ENCODE measurements around the gene MST1R. TPM values are rescaled to one million over a fixed set of nuclear protein-coding genes. Genes with fewer than 3 reads are reported as not detected.

MST1R gene
- total and polyA plus RNA-seq, 4 donors, result 5.6 to 54.8 (median 28.7) TPM

DNA sequence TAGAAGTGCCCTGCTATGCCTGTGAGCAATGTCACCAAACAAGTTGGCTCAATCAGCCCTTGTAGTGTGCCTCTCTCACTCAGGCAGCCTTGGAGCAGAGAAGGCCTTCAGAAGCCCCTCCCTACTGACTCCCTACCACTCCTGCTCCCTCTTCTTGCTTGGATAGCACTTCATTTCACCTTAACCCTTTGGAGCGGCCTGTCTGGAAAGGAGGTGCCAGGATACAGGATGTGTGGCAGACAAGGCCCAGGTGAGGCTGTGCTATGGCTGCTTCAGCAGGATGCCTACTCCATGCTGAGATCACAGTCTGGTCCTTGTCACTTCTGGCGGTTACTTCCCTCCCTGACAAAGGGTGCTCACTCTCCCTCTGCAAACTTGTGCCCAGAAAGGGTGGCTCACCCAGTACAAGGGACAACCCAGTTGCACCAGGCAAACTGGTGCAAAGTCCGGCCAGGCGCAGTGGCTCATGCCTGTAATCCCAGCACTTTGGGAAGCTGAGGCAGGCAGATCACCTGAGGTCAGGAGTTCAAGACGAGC, 24.9 kb upstream of the MST1R start:
- Histone ChIP-seq H3K9ac (ENCODE audit: insufficient read depth in 1 of 2, low read length in 2 of 2) (peak overlapping the region in 1 of 2 donors; percentile 37), H3K4me3 (no peak overlapping the region), H3K9me3 (ENCODE audit: control insufficient read depth in 4 of 4, insufficient read depth in 3 of 4, low read length in 3 of 4) (no peaks in the 10 kb centered on the region), H3K4me1 (ENCODE audit: control insufficient read depth in 5 of 5, insufficient read depth in 5 of 5, low read length in 5 of 5) (peaks cover 0 to 9% (median 4%) of the 10 kb centered on the region in 5 donors), H3K27ac (ENCODE audit: low read depth in 1 of 2, low read length in 1 of 2) (peak overlapping the region in 1 of 2 donors; percentile 67), H3K36me3 (ENCODE audit: control insufficient read depth in 4 of 4, insufficient read depth in 4 of 4, low read length in 4 of 4) (no peaks in the 10 kb centered on the region), H3K27me3 (ENCODE audit: control insufficient read depth in 3 of 3, insufficient read depth in 3 of 3, low read length in 2 of 3) (no peaks in the 10 kb centered on the region)
- TF ChIP-seq, protein P1, sequence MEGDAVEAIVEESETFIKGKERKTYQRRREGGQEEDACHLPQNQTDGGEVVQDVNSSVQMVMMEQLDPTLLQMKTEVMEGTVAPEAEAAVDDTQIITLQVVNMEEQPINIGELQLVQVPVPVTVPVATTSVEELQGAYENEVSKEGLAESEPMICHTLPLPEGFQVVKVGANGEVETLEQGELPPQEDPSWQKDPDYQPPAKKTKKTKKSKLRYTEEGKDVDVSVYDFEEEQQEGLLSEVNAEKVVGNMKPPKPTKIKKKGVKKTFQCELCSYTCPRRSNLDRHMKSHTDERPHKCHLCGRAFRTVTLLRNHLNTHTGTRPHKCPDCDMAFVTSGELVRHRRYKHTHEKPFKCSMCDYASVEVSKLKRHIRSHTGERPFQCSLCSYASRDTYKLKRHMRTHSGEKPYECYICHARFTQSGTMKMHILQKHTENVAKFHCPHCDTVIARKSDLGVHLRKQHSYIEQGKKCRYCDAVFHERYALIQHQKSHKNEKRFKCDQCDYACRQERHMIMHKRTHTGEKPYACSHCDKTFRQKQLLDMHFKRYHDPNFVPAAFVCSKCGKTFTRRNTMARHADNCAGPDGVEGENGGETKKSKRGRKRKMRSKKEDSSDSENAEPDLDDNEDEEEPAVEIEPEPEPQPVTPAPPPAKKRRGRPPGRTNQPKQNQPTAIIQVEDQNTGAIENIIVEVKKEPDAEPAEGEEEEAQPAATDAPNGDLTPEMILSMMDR (IDR thresholded peaks at IDR 0.05; ENCODE audit: control extremely low read depth, extremely low read depth), result no peak
- peak; percentile 54 to 81 (median 72) for DNase-seq
- ATAC-seq (ENCODE audit: insufficient read depth, low FRiP score), result no peak
- 64 to 80% methylated on average over 5 of the region's 5 CpGs for WGBS, 2 donors

DNA sequence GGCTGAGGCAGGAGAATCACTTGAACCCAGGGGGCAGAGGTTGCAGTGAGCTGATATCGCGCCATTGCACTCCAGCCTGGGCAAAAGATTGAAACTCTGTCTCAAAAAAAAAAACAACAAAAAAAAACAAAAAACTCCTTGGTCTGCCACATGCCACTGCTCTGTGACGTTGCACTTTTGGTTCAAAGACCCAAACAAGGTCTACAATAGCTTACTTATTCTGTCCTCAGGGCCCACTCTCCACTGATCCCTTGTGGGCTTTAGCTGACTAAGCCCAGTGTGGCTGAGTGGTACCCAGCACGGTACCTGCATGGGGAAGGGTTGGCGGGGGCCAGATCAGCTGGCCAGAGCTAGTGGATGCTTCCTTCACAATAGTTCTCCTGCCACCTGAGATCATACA, 24.1 kb upstream of the MST1R start:
- peaks cover 0 to 9% (median 4%) of the 10 kb centered on the region in 5 donors for H3K4me1 ChIP-seq (ENCODE audit: control insufficient read depth in 5 of 5, insufficient read depth in 5 of 5, low read length in 5 of 5)
- H3K4me3 ChIP-seq, result no peak overlapping the region
- WGBS, 2 donors, result 88 to 89% methylated on average over 5 of the region's 5 CpGs
- H3K9ac ChIP-seq (ENCODE audit: insufficient read depth in 1 of 2, low read length in 2 of 2), result peak overlapping the region in 1 of 2 donors; percentile 37
- peak overlapping the region in 1 of 2 donors; percentile 21 for H3K27ac ChIP-seq (ENCODE audit: low read depth in 1 of 2, low read length in 1 of 2)
- TF ChIP-seq, protein P1 (IDR thresholded peaks at IDR 0.05; ENCODE audit: control extremely low read depth, extremely low read depth), result no peak
- H3K27me3 ChIP-seq (ENCODE audit: control insufficient read depth in 3 of 3, insufficient read depth in 3 of 3, low read length in 2 of 3), result no peaks in the 10 kb centered on the region
- H3K9me3 ChIP-seq (ENCODE audit: control insufficient read depth in 4 of 4, insufficient read depth in 3 of 4, low read length in 3 of 4), result no peaks in the 10 kb centered on the region
- ATAC-seq (ENCODE audit: insufficient read depth, low FRiP score) (no peak), DNase-seq (peak in 1 of 3 donors; percentile 16)
- H3K36me3 ChIP-seq (ENCODE audit: control insufficient read depth in 4 of 4, insufficient read depth in 4 of 4, low read length in 4 of 4), result no peaks in the 10 kb centered on the region

DNA sequence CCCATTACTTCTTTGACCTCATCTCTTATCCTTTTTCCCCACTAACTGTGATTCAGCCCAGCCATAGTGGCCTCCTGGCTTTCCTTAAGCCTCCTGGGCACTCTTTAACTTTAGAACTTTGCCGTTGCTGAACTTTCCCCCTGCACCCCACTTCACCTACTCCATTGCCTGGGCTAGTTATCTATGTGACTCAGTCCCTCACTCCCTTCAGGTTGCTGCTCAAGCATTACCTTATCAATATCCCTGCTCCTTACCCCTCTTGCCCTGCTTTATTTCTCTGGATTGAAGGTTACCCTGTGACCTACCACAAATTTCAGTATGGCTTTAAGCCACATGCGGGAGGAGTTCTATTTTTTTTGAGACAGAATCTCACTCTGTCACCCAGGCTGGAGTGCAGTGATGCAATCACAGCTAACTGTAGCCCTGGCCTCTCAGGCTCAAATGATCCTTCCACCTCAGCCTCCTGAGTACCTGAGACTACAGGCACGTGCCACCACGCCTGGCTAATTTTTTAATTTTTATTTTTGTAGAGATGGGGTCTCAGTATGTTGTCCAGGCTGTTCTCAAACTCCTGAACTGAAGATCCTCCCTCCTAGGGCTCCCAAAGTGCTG, 22.6 kb upstream of the MST1R start:
- ATAC-seq (ENCODE audit: insufficient read depth, low FRiP score) (no peak), DNase-seq (no peak)
- Histone ChIP-seq H3K4me3 (no peak overlapping the region), H3K27me3 (ENCODE audit: control insufficient read depth in 3 of 3, insufficient read depth in 3 of 3, low read length in 2 of 3) (no peaks in the 10 kb centered on the region), H3K4me1 (ENCODE audit: control insufficient read depth in 5 of 5, insufficient read depth in 5 of 5, low read length in 5 of 5) (peaks cover 0 to 9% (median 4%) of the 10 kb centered on the region in 5 donors), H3K27ac (ENCODE audit: low read depth in 1 of 2, low read length in 1 of 2) (no peak overlapping the region), H3K36me3 (ENCODE audit: control insufficient read depth in 4 of 4, insufficient read depth in 4 of 4, low read length in 4 of 4) (no peaks in the 10 kb centered on the region), H3K9ac (ENCODE audit: insufficient read depth in 1 of 2, low read length in 2 of 2) (no peak overlapping the region), H3K9me3 (ENCODE audit: control insufficient read depth in 4 of 4, insufficient read depth in 3 of 4, low read length in 3 of 4) (no peaks in the 10 kb centered on the region)
- 73 to 81% methylated on average over 4 of the region's 4 CpGs for WGBS, 2 donors
- TF ChIP-seq, protein P1 (IDR thresholded peaks at IDR 0.05; ENCODE audit: control extremely low read depth, extremely low read depth), result no peak

Data from lung (tissue), 12 donors.